ENCODE measurements around the gene CA9. TPM values are rescaled to one million over a fixed set of nuclear protein-coding genes. Genes with fewer than 3 reads are reported as not detected.

CA9 gene
- total RNA-seq, 1 experiment from 2014 or later = 8.5 TPM

GRCh38 chr9:35650341-35651158 lies 23.2 kb upstream of the CA9 start, which contains the start of gene SIT1:
Gene SIT1 (minus strand): TSS chr9:35650931. CDS start chr9:35650853, 78 bp downstream.
- no TSS peak for BruUV-seq (replicated peaks)
- Histone ChIP-seq H3K4me1 (ENCODE audit: control insufficient read depth in 1 of 2, insufficient read depth in 2 of 2, low read length in 2 of 2) (peaks cover 6 to 28% of the 10 kb centered on the region in 2 experiments; a peak in 3 of 4 replicates), H3K27ac (ENCODE audit: low read depth, low read length) (no peak within 1 kb of the TSS), H3K79me2 (ENCODE audit: insufficient read depth, low read length) (no peaks in the 10 kb centered on the region), H3K4me2 (ENCODE audit: low read length) (no peak within 1 kb of the TSS), H3K36me3 (ENCODE audit: control insufficient read depth in 1 of 2, insufficient read depth in 2 of 2, low read length in 2 of 2) (no peaks in the 10 kb centered on the region), H3K9me3 (ENCODE audit: control insufficient read depth in 1 of 2, insufficient read depth in 1 of 2, low read depth in 1 of 2, low read length in 2 of 2) (no peaks in the 10 kb centered on the region), H4K20me1 (ENCODE audit: insufficient read depth) (no peaks in the 10 kb centered on the region), H3K27me3 (ENCODE audit: insufficient read depth, low read length) (no peaks in the 10 kb centered on the region), H3K9ac (ENCODE audit: low read length) (no peak within 1 kb of the TSS), H3K9me2 (ENCODE audit: insufficient read depth) (no peaks in the 10 kb centered on the region), H3K4me3 (replicated peaks in 1 of 2; ENCODE audit: low read depth in 1 of 2, low read length in 2 of 2) (no peak within 1 kb of the TSS), H2AFZ (ENCODE audit: low read depth, low read length, poor library complexity, severe bottlenecking) (no peak within 1 kb of the TSS)
- DNase-seq (ENCODE audit: low read depth, low spot score) (no peak), ATAC-seq (no peak)
- no peak for TF ChIP-seq SRF (IDR thresholded peaks at IDR 0.05; ENCODE audit: low read depth)
- no peak for TF ChIP-seq ZNF274 (IDR thresholded peaks at IDR 0.05; ENCODE audit: low read depth, low read length)
- no peak for TF ChIP-seq SIN3A (IDR thresholded peaks at IDR 0.05; ENCODE audit: low read depth)
- TF ChIP-seq POLR2A (IDR thresholded peaks at IDR 0.05; ENCODE audit: borderline replicate concordance, extremely low read depth, insufficient read depth, insufficient read length) = no peak
- no peak for TF ChIP-seq YY1 (IDR thresholded peaks at IDR 0.05; ENCODE audit: extremely low read depth, insufficient replicate concordance, low read depth, low read length)
- TF ChIP-seq EZH2phosphoT487 (IDR thresholded peaks at IDR 0.05; ENCODE audit: borderline replicate concordance) = no peak
- no peak for TF ChIP-seq FOSL1 (IDR thresholded peaks at IDR 0.05; ENCODE audit: low read depth)
- TF ChIP-seq, protein P1, sequence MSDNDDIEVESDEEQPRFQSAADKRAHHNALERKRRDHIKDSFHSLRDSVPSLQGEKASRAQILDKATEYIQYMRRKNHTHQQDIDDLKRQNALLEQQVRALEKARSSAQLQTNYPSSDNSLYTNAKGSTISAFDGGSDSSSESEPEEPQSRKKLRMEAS (IDR thresholded peaks at IDR 0.05) = no peak
- no peak for TF ChIP-seq EZH2 (IDR thresholded peaks at IDR 0.05)
- TF ChIP-seq REST (IDR thresholded peaks at IDR 0.05; ENCODE audit: low read depth) = no peak
- no peak for TF ChIP-seq TCF7L2 (IDR thresholded peaks at IDR 0.05; ENCODE audit: borderline replicate concordance, extremely low read depth, insufficient read depth, insufficient read length)
- TF ChIP-seq ELF1 (IDR thresholded peaks at IDR 0.05; ENCODE audit: borderline replicate concordance, low read depth) = no peak
- no peak for TF ChIP-seq ZFX (IDR thresholded peaks at IDR 0.05)
- no peak for TF ChIP-seq CBX3 (IDR thresholded peaks at IDR 0.05; ENCODE audit: low read depth)
- TF ChIP-seq ATF3 (IDR thresholded peaks at IDR 0.05) = no peak
- TF ChIP-seq, protein P2, sequence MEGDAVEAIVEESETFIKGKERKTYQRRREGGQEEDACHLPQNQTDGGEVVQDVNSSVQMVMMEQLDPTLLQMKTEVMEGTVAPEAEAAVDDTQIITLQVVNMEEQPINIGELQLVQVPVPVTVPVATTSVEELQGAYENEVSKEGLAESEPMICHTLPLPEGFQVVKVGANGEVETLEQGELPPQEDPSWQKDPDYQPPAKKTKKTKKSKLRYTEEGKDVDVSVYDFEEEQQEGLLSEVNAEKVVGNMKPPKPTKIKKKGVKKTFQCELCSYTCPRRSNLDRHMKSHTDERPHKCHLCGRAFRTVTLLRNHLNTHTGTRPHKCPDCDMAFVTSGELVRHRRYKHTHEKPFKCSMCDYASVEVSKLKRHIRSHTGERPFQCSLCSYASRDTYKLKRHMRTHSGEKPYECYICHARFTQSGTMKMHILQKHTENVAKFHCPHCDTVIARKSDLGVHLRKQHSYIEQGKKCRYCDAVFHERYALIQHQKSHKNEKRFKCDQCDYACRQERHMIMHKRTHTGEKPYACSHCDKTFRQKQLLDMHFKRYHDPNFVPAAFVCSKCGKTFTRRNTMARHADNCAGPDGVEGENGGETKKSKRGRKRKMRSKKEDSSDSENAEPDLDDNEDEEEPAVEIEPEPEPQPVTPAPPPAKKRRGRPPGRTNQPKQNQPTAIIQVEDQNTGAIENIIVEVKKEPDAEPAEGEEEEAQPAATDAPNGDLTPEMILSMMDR (IDR thresholded peaks at IDR 0.05 in 2 of 3, conservative IDR thresholded peaks at IDR 0.05 in 1 of 3; ENCODE audit: borderline replicate concordance in 1 of 3, insufficient read depth in 1 of 3, low read depth in 2 of 3, low read length in 2 of 3) = no peak
- intact Hi-C loops (cut with micrococcal nuclease) = loop anchor here (10.0 kb wide), 1 partner anchor 536 kb away; the partner anchor contains the start of gene ATOSB
- ChIA-PET CTCF (no interaction called here), POLR2A (no interaction called here), RAD21 (ENCODE audit: low non-redundant PET in 1 of 2, low total read pairs in 2 of 2, uncharacterized antibody in 2 of 2, unreplicated experiment in 2 of 2) (no interaction called here)

All from HCT116 (cell line).